Ectodermal cell (in vitro differentiated cells): ENCODE measurements around the gene ATXN7L1.

Source experiments
- H3K27ac ChIP-seq: 2 replicates; pipeline ENCODE4 v1.7.0; 2013; ENCODE audit warnings: mild to moderate bottlenecking, low read depth, low read length; ENCODE audit not compliant: insufficient read depth, poor library complexity, severe bottlenecking
- H3K27me3 ChIP-seq: 2 replicates; pipeline ENCODE4 v1.7.0; 2013; ENCODE audit warnings: mild to moderate bottlenecking, low read length; ENCODE audit not compliant: insufficient read depth, control insufficient read depth, poor library complexity, severe bottlenecking
- H3K36me3 ChIP-seq: one replicate; pipeline ENCODE4 v1.7.0; 2013; ENCODE audit warnings: low read length; ENCODE audit not compliant: control insufficient read depth, insufficient read depth
- H3K4me1 ChIP-seq: one replicate; pipeline ENCODE4 v1.7.0; 2013; ENCODE audit warnings: low read length; ENCODE audit not compliant: control insufficient read depth, insufficient read depth
- H3K4me3 ChIP-seq: 2 replicates; pipeline ENCODE4 v1.7.0; 2013; ENCODE audit warnings: low read depth, low read length, control low read depth; ENCODE audit not compliant: insufficient read depth
- H3K9me3 ChIP-seq: 2 replicates; pipeline ENCODE4 v1.7.0; 2013; ENCODE audit warnings: mild to moderate bottlenecking, low read length, moderate library complexity; ENCODE audit not compliant: control insufficient read depth
- WGBS, 2 experiments: methylation state at CpG; one replicate each; pipeline ENCODE4 v1.1.7; 2013; ENCODE audit warnings: missing lambda C conversion rate in 2 of 2; 5-methylcytosine and 5-hydroxymethylcytosine counted together

Gene ATXN7L1

GRCh38 chr7:105816266-105816843 lies 60.0 kb downstream of the ATXN7L1 start:
- no peaks in the 10 kb centered on the region for H3K4me1 ChIP-seq
- H3K27ac ChIP-seq = no peak overlapping the region
- WGBS, 2 experiments = 77 to 85% methylated on average over 5 of the region's 5 CpGs
- no peak overlapping the region for H3K4me3 ChIP-seq
- no peaks in the 10 kb centered on the region for H3K9me3 ChIP-seq
- H3K36me3 ChIP-seq = no peaks in the 10 kb centered on the region
- H3K27me3 ChIP-seq = no peaks in the 10 kb centered on the region

- Histone ChIP-seq H3K36me3 (no peaks in the 10 kb centered on the region), H3K4me1 (no peaks in the 10 kb centered on the region), H3K9me3 (no peaks in the 10 kb centered on the region), H3K4me3 (no peak overlapping the region), H3K27me3 (no peaks in the 10 kb centered on the region), H3K27ac (no peak overlapping the region)
- 90 to 91% methylated on average over 6 of the region's 6 CpGs for WGBS, 2 experiments
Measured at GRCh38 chr7:105815576-105815975, 60.8 kb downstream of the ATXN7L1 start.

GRCh38 chr7:105814481-105814880 lies 61.9 kb downstream of the ATXN7L1 start:
- Histone ChIP-seq H3K4me1 (no peaks in the 10 kb centered on the region), H3K4me3 (no peak overlapping the region), H3K9me3 (no peaks in the 10 kb centered on the region), H3K27ac (no peak overlapping the region), H3K27me3 (no peaks in the 10 kb centered on the region), H3K36me3 (no peaks in the 10 kb centered on the region)

- H3K27ac ChIP-seq = no peak overlapping the region
- no peaks in the 10 kb centered on the region for H3K4me1 ChIP-seq
- 93 to 96% methylated on average over 6 of the region's 6 CpGs for WGBS, 2 experiments
Measured at GRCh38 chr7:105811189-105811847, 65.1 kb downstream of the ATXN7L1 start.

GRCh38 chr7:105810556-105810955 lies 65.8 kb downstream of the ATXN7L1 start:
- no peak overlapping the region for H3K27ac ChIP-seq
- H3K4me3 ChIP-seq = no peak overlapping the region
- peaks cover 5% of the 10 kb centered on the region for H3K4me1 ChIP-seq
- no peaks in the 10 kb centered on the region for H3K36me3 ChIP-seq
- 95 to 97% methylated on average over 8 of the region's 8 CpGs for WGBS, 2 experiments
- H3K9me3 ChIP-seq = no peaks in the 10 kb centered on the region
- H3K27me3 ChIP-seq = no peaks in the 10 kb centered on the region

More at GRCh38 chr7:105811189-105811847, 65.1 kb downstream of the ATXN7L1 start:
- no peaks in the 10 kb centered on the region for H3K9me3 ChIP-seq
- H3K27me3 ChIP-seq = no peaks in the 10 kb centered on the region
- no peaks in the 10 kb centered on the region for H3K36me3 ChIP-seq
- H3K4me3 ChIP-seq = no peak overlapping the region

GRCh38 chr7:105808703-105809590 lies 67.5 kb downstream of the ATXN7L1 start:
- 90 to 94% methylated on average over 7 to 8 of the region's 8 CpGs for WGBS, 2 experiments
- no peaks in the 10 kb centered on the region for H3K9me3 ChIP-seq
- H3K4me1 ChIP-seq = peaks cover 7% of the 10 kb centered on the region
- no peaks in the 10 kb centered on the region for H3K27me3 ChIP-seq
- H3K36me3 ChIP-seq = no peaks in the 10 kb centered on the region
- H3K4me3 ChIP-seq = no peak overlapping the region
- H3K27ac ChIP-seq = no peak overlapping the region

GRCh38 chr7:105808209-105808608 lies 68.2 kb downstream of the ATXN7L1 start:
- no peak overlapping the region for H3K27ac ChIP-seq
- H3K36me3 ChIP-seq = no peaks in the 10 kb centered on the region
- 88 to 100% methylated on average over 1 of the region's 1 CpG for WGBS, 2 experiments

GRCh38 chr7:105807448-105807762 lies 69.0 kb downstream of the ATXN7L1 start:
- H3K36me3 ChIP-seq = no peaks in the 10 kb centered on the region

More at GRCh38 chr7:105808209-105808608, 68.2 kb downstream of the ATXN7L1 start:
- no peaks in the 10 kb centered on the region for H3K9me3 ChIP-seq
- no peaks in the 10 kb centered on the region for H3K27me3 ChIP-seq
- H3K4me1 ChIP-seq = peaks cover 7% of the 10 kb centered on the region
- H3K4me3 ChIP-seq = no peak overlapping the region

GRCh38 chr7:105806592-105807447 lies 69.6 kb downstream of the ATXN7L1 start:
- peaks cover 7% of the 10 kb centered on the region for H3K4me1 ChIP-seq
- H3K36me3 ChIP-seq = no peaks in the 10 kb centered on the region
- 84 to 86% methylated on average over 5 of the region's 5 CpGs for WGBS, 2 experiments
- H3K27me3 ChIP-seq = no peaks in the 10 kb centered on the region
- H3K4me3 ChIP-seq = no peak overlapping the region
- H3K27ac ChIP-seq = no peak overlapping the region
- H3K9me3 ChIP-seq = no peaks in the 10 kb centered on the region

More at GRCh38 chr7:105807448-105807762, 69.0 kb downstream of the ATXN7L1 start:
- H3K27ac ChIP-seq = no peak overlapping the region
- H3K4me1 ChIP-seq = peaks cover 7% of the 10 kb centered on the region
- no peaks in the 10 kb centered on the region for H3K9me3 ChIP-seq
- 91 to 96% methylated on average over 4 of the region's 4 CpGs for WGBS, 2 experiments
- H3K27me3 ChIP-seq = no peaks in the 10 kb centered on the region
- H3K4me3 ChIP-seq = no peak overlapping the region
